ENCODE results near the gene CSPG4. TPM values are rescaled to one million over a fixed set of nuclear protein-coding genes. Genes with fewer than 3 reads are reported as not detected.

CSPG4 gene
- total and polyA plus RNA-seq, 10 of the 15 experiments (the other 5 are each of a cell fraction or from before 2014, with no cell fraction given) = 0.02 to 2.2 (median 0.76) TPM

GRCh38 chr15:75647370-75648155, 65.1 kb downstream of the CSPG4 start, which contains the start of gene SNX33:
TSS of gene SNX33 (plus strand) at chr15:75647912. CDS start at chr15:75649103, 1,191 bp downstream.
- Histone ChIP-seq H3K9ac (ENCODE audit: control insufficient read depth, insufficient read depth, low read length) (peak within 1 kb of the TSS; percentile 62), H3K27me3 (replicated peaks in 1 of 2; ENCODE audit: control insufficient read depth in 2 of 2, insufficient read depth in 2 of 2, low read length in 1 of 2) (peaks cover 0 to 2% of the 10 kb centered on the region in 2 experiments; a peak in 2 of 4 replicates), H3K27ac (ENCODE audit: control insufficient read depth, insufficient read depth) (no peak within 1 kb of the TSS), H3K36me3 (ENCODE audit: control insufficient read depth in 2 of 2, insufficient read depth in 2 of 2, low read length in 1 of 2) (no peaks in the 10 kb centered on the region), H3K4me2 (ENCODE audit: control insufficient read depth, insufficient read depth) (peak within 1 kb of the TSS; percentile 94), H3K4me3 (peak within 1 kb of the TSS; percentile 91), H3K4me1 (ENCODE audit: control insufficient read depth, insufficient read depth, low read length) (0 out of 2 replicates have a peak, but pooled peaks cover 2% of the 10 kb centered on the region), H3K79me2 (ENCODE audit: control insufficient read depth, insufficient read depth, low read length) (no peaks in the 10 kb centered on the region), H4K20me1 (ENCODE audit: control insufficient read depth, insufficient read depth) (no peaks in the 10 kb centered on the region), H3K9me3 (replicated peaks; ENCODE audit: control insufficient read depth, insufficient read depth, low read length) (no peaks in the 10 kb centered on the region), H2AFZ (ENCODE audit: control insufficient read depth, low read depth, low read length) (peak within 1 kb of the TSS; percentile 85)
- peak; percentile 81 for ATAC-seq
- BruUV-seq (replicated peaks) = no TSS peak
- WGBS (ENCODE audit: insufficient coverage, insufficient replicate concordance, low lambda C conversion rate, missing lambda C conversion rate) = 2% methylated on average over 65 of the region's 76 CpGs
- no peak for DNase-seq (ENCODE audit: low read depth, low spot score)
- ChIA-PET SMC1A (ENCODE audit: uncharacterized antibody, unreplicated experiment) (interaction anchor here (1.0 to 1.9 kb wide), 5 partner anchors 22 to 280 kb away, joined by 3 to 10 read pairs (median 4); partner anchors contain the start of genes MAN2C1 and SNUPN), RAD21 (ENCODE audit: unreplicated experiment) (interaction anchor here (0.9 to 2.6 kb wide), 7 partner anchors 22 to 280 kb away, joined by 3 to 10 read pairs (median 5); partner anchors contain the start of genes MAN2C1 and SNUPN), POLR2A (interaction anchor here (0.6 to 2.0 kb wide), 8 partner anchors 8 to 869 kb away, joined by 3 to 12 read pairs (median 4); partner anchors contain the start of genes IMP3, MAN2C1 and SNUPN), CTCF (interaction anchor here (0.6 to 2.9 kb wide), 15 partner anchors 8 to 653 kb away, joined by 3 to 27 read pairs (median 4); partner anchors contain the start of genes IMP3, MAN2C1 and SNUPN)
- in situ Hi-C loops (cut with MboI) (no loop called here), intact Hi-C loops (cut with micrococcal nuclease; ENCODE audit: unreplicated experiment) (loop anchor here (10.0 kb wide), 1 partner anchor 713 kb away; the partner anchor contains the start of gene COX5A)
- FAIRE-seq = no peak
- TF ChIP-seq, protein P1, sequence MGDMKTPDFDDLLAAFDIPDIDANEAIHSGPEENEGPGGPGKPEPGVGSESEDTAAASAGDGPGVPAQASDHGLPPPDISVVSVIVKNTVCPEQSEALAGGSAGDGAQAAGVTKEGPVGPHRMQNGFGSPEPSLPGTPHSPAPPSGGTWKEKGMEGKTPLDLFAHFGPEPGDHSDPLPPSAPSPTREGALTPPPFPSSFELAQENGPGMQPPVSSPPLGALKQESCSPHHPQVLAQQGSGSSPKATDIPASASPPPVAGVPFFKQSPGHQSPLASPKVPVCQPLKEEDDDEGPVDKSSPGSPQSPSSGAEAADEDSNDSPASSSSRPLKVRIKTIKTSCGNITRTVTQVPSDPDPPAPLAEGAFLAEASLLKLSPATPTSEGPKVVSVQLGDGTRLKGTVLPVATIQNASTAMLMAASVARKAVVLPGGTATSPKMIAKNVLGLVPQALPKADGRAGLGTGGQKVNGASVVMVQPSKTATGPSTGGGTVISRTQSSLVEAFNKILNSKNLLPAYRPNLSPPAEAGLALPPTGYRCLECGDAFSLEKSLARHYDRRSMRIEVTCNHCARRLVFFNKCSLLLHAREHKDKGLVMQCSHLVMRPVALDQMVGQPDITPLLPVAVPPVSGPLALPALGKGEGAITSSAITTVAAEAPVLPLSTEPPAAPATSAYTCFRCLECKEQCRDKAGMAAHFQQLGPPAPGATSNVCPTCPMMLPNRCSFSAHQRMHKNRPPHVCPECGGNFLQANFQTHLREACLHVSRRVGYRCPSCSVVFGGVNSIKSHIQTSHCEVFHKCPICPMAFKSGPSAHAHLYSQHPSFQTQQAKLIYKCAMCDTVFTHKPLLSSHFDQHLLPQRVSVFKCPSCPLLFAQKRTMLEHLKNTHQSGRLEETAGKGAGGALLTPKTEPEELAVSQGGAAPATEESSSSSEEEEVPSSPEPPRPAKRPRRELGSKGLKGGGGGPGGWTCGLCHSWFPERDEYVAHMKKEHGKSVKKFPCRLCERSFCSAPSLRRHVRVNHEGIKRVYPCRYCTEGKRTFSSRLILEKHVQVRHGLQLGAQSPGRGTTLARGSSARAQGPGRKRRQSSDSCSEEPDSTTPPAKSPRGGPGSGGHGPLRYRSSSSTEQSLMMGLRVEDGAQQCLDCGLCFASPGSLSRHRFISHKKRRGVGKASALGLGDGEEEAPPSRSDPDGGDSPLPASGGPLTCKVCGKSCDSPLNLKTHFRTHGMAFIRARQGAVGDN (IDR thresholded peaks at IDR 0.05) = peak; percentile 19; the same call in 1 of the 2 replicates
- TF ChIP-seq CHD2 (IDR thresholded peaks at IDR 0.05; ENCODE audit: borderline replicate concordance, low read depth, low read length) (0 out of 2 replicates have a peak, but pooled peaks have one; percentile 36), RFX5 (IDR thresholded peaks at IDR 0.05; ENCODE audit: low read depth, low read length) (0 out of 2 replicates have a peak, but pooled peaks have one; percentile 9), NR2C1 (IDR thresholded peaks at IDR 0.05) (no peak), EGR1 (IDR thresholded peaks at IDR 0.05; ENCODE audit: borderline replicate concordance in 1 of 2, low read depth in 2 of 2, low read length in 2 of 2) (0 out of 3 replicates have a peak, but pooled peaks of 1 of the 2 experiments have one; percentile 15), NKRF (conservative IDR thresholded peaks at IDR 0.05) (peak; percentile 74), ZBTB33 (IDR thresholded peaks at IDR 0.05) (no peak), DPF2 (IDR thresholded peaks at IDR 0.05) (peak; percentile 57; the same call in 1 of the 2 replicates), TCF12 (IDR thresholded peaks at IDR 0.05; ENCODE audit: low read depth, low read length) (0 out of 2 replicates have a peak, but pooled peaks have one; percentile 8), FOS (IDR thresholded peaks at IDR 0.05; ENCODE audit: borderline replicate concordance, extremely low read depth, insufficient read length) (no peak)
- TF ChIP-seq, protein P2, sequence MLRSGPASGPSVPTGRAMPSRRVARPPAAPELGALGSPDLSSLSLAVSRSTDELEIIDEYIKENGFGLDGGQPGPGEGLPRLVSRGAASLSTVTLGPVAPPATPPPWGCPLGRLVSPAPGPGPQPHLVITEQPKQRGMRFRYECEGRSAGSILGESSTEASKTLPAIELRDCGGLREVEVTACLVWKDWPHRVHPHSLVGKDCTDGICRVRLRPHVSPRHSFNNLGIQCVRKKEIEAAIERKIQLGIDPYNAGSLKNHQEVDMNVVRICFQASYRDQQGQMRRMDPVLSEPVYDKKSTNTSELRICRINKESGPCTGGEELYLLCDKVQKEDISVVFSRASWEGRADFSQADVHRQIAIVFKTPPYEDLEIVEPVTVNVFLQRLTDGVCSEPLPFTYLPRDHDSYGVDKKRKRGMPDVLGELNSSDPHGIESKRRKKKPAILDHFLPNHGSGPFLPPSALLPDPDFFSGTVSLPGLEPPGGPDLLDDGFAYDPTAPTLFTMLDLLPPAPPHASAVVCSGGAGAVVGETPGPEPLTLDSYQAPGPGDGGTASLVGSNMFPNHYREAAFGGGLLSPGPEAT (IDR thresholded peaks at IDR 0.05; ENCODE audit: low read depth) = 0 out of 2 replicates have a peak, but pooled peaks have one; percentile 37
